Mammary epithelial cell (primary cell): ENCODE measurements around the gene PAIP2.

Experiments
- CTCF ChIP-seq, 2 donors: IDR thresholded peaks in 1 of 2; conservative IDR thresholded peaks in 1 of 2; 2 replicates each; pipeline ENCODE4 v1.5.1; 2011 to 2012; ENCODE audit warnings: inconsistent platforms in 2 of 2, low read length in 2 of 2, mild to moderate bottlenecking in 2 of 2, control low read depth in 1 of 2, low read depth in 1 of 2; ENCODE audit not compliant: insufficient read depth in 1 of 2; ENCODE audit errors: extremely low read depth in 1 of 2
- EZH2 ChIP-seq: IDR thresholded peaks from 2 replicates; pipeline ENCODE4 v1.6.1; 2012; ENCODE audit warnings: low read length, inconsistent platforms, borderline replicate concordance

DNA sequence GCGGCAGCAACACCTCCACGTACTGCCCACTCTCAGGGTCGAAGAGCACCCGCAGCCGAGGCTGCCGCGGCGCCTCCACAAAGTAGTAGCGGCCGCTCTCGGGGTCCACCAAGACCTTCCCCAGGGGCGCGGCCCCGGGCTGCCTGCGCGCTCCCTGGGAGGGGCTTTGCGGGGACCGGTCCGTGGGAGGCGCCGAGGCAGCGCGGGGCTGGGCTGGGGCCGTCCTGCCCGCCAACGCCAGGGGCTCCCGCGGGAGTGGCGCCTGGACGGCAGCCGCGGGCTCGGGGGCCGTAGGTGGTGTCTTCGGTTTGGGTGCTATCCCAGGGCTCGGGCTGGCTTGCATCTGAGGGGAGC is 50.6 kb downstream of the PAIP2 start:
- TF ChIP-seq CTCF (conservative IDR thresholded peaks at IDR 0.05 in 1 of 2, IDR thresholded peaks at IDR 0.05 in 1 of 2; ENCODE audit: extremely low read depth in 1 of 2, insufficient read depth in 1 of 2, low read depth in 1 of 2, low read length in 2 of 2) (no peak), EZH2 (no peak)
